NB4 (cell line): ENCODE results near the gene UBALD1.

Experiments used
- CTCF ChIP-seq: IDR thresholded peaks from one replicate; pipeline ENCODE4 v1.5.1; 2012; ENCODE audit warnings: low read depth, low read length
- MYC ChIP-seq: IDR thresholded peaks from 2 replicates; pipeline ENCODE4 v1.6.1; 2011; ENCODE audit warnings: low read depth, low read length
- POLR2A ChIP-seq: IDR thresholded peaks from 2 replicates; pipeline ENCODE4 v1.6.1; 2011; ENCODE audit warnings: mild to moderate bottlenecking; ENCODE audit not compliant: insufficient read length; ENCODE audit errors: extremely low read depth

GRCh38 chr16:4583906-4584305 lies 30.8 kb downstream of the UBALD1 start:
- TF ChIP-seq CTCF = no peak
- no peak for TF ChIP-seq POLR2A
- no peak for TF ChIP-seq MYC
